OCI-LY7 (cell line): Measurements from ENCODE around the gene TRIM67. TPM values are rescaled to one million over a fixed set of nuclear protein-coding genes. Genes with fewer than 3 reads are reported as not detected.

Experiments used
- BruUV-seq: library from RNA; stranded (reverse); fragments of 400-500 nt; replicated peaks from 2 replicates; lab custom pipeline; 2021; lab: Mats Ljungman, UMichigan
- CTCF ChIA-PET: fragments of 300-600 bp; sonication (Branson Sonifier 250); formaldehyde crosslinking; loops from one replicate; lab custom pipeline; 2022; ENCODE audit warnings: antibody characterized with exemption; ENCODE audit not compliant: unreplicated experiment; lab: Charles Lee
- POLR2A ChIA-PET: fragments of 300-600 bp; sonication (Branson Sonifier 250); formaldehyde crosslinking; loops from one replicate; lab custom pipeline; 2022; ENCODE audit warnings: antibody characterized with exemption; lab: Charles Lee
- DNase-seq: peaks from one replicate; pipeline ENCODE4 v3.0.0-alpha.2; 2015; ENCODE audit warnings: low spot score
- H2AFZ ChIP-seq: fragments of 200-600 bp; sonication (generic), shearing (Covaris generic); 2 replicates; pipeline ENCODE4 v1.6.1; 2014; ENCODE audit warnings: mild to moderate bottlenecking, antibody characterized with exemption, low read length, moderate library complexity
- H3K27ac ChIP-seq: fragments of 200-600 bp; sonication (generic); 2 replicates; pipeline ENCODE4 v1.5.1; 2014; ENCODE audit warnings: mixed run types, low read depth, mild to moderate bottlenecking, moderate library complexity, low read length, inconsistent platforms; ENCODE audit not compliant: poor library complexity, severe bottlenecking
- H3K36me3 ChIP-seq: fragments of 200-600 bp; sonication (generic); 2 replicates; pipeline ENCODE4 v1.6.1; 2014; ENCODE audit warnings: mild to moderate bottlenecking, antibody characterized with exemption, low read length, moderate library complexity, mixed read lengths; ENCODE audit not compliant: insufficient read depth
- H3K4me1 ChIP-seq: fragments of 200-600 bp; sonication (generic); 2 replicates; pipeline ENCODE4 v1.5.1; 2014; ENCODE audit warnings: mild to moderate bottlenecking, low read length; ENCODE audit not compliant: insufficient read depth, poor library complexity, severe bottlenecking
- H3K4me2 ChIP-seq: fragments of 200-600 bp; sonication (generic); 2 replicates; pipeline ENCODE4 v1.6.1; 2014; ENCODE audit warnings: mild to moderate bottlenecking, low read length
- H3K4me3 ChIP-seq: fragments of 200-600 bp; sonication (generic); 2 replicates; pipeline ENCODE4 v1.5.1; 2014; ENCODE audit warnings: mild to moderate bottlenecking, low read depth, low read length; ENCODE audit not compliant: poor library complexity, severe bottlenecking
- H3K79me2 ChIP-seq: fragments of 200-600 bp; sonication (generic); 2 replicates; pipeline ENCODE4 v1.6.1; 2016; ENCODE audit warnings: low read depth, mild to moderate bottlenecking, low read length, moderate library complexity, mixed read lengths; ENCODE audit not compliant: insufficient read depth
- H3K9me2 ChIP-seq: fragments of 200-600 bp; sonication (generic); 2 replicates; pipeline ENCODE4 v1.6.1; 2016; ENCODE audit warnings: mild to moderate bottlenecking, low read length, mixed read lengths; ENCODE audit not compliant: insufficient read depth
- H3K9me3 ChIP-seq: fragments of 200-600 bp; sonication (generic); 2 replicates; pipeline ENCODE4 v1.6.1; 2014; ENCODE audit warnings: mild to moderate bottlenecking, mixed run types, low read length, mixed read lengths
- H4K20me1 ChIP-seq: fragments of 200-600 bp; sonication (generic); 2 replicates; pipeline ENCODE4 v1.6.1; 2014; ENCODE audit warnings: mild to moderate bottlenecking, antibody characterized with exemption, low read length, moderate library complexity, mixed read lengths; ENCODE audit not compliant: insufficient read depth
- CTCF ChIP-seq: fragments of 200-600 bp; sonication (generic); conservative IDR thresholded peaks from 2 replicates; pipeline ENCODE4 v1.5.1; 2014; ENCODE audit warnings: mild to moderate bottlenecking, antibody characterized with exemption, low read length, moderate library complexity, mixed read lengths
- EZH2phosphoT487 ChIP-seq: fragments of 200-600 bp; sonication (generic); IDR thresholded peaks from 2 replicates; pipeline ENCODE4 v1.6.1; 2018; ENCODE audit warnings: low read depth, borderline replicate concordance, mild to moderate bottlenecking, mixed run types, antibody characterized with exemption, low read length, moderate library complexity, mixed read lengths
- intact Hi-C: fragments of 100-400 bp; cut with micrococcal nuclease; formaldehyde crosslinking; loops from one replicate; pipeline ENCODE4 v1.10.0; 2022; ENCODE audit not compliant: unreplicated experiment
- total RNA-seq, 2 experiments: library from RNA; depleted of rRNA in 1 of 2; stranded (reverse); fragments of >200 nt in 1 of 2; shearing (Covaris generic) in 1 of 2; gene quantifications; 2 replicates each; pipeline ENCODE4 v1.2.3, GENCODE V29; 2014 to 2022

The TRIM67 gene
- total RNA-seq, 2 experiments from 2014 or later: 0.03 to 0.06 TPM

GRCh38 chr1:231216498-231216897 lies 54.6 kb downstream of the TRIM67 start:
- Histone ChIP-seq H3K4me2 (peak overlapping the region; percentile 78), H3K36me3 (no peaks in the 10 kb centered on the region)

GRCh38 chr1:231217056-231217455 lies 55.2 kb downstream of the TRIM67 start:
- ChIA-PET CTCF (no interaction called here), POLR2A (interaction anchor here (0.9 to 2.0 kb wide), 2 partner anchors 9 to 25 kb away, joined by 3 to 7 read pairs; no protein-coding TSS in a partner anchor)
- Histone ChIP-seq H2AFZ (no peak overlapping the region; the same call in 1 of the 2 replicates), H3K79me2 (no peaks in the 10 kb centered on the region), H3K4me2 (no peak overlapping the region), H3K27ac (no peak overlapping the region), H3K9me2 (no peaks in the 10 kb centered on the region), H3K9me3 (no peaks in the 10 kb centered on the region), H4K20me1 (no peaks in the 10 kb centered on the region), H3K36me3 (no peaks in the 10 kb centered on the region), H3K4me3 (no peak overlapping the region), H3K4me1 (peaks cover 26% of the 10 kb centered on the region)
- intact Hi-C loops: no loop called here
- TF ChIP-seq EZH2phosphoT487 (no peak), CTCF (no peak)
- no TSS peak for BruUV-seq
- DNase-seq: no peak

More at GRCh38 chr1:231216498-231216897, 54.6 kb downstream of the TRIM67 start:
- BruUV-seq: no TSS peak
- Histone ChIP-seq H3K4me3 (no peak overlapping the region), H3K79me2 (no peaks in the 10 kb centered on the region), H2AFZ (peak overlapping the region; percentile 93; the same call in 1 of the 2 replicates), H3K27ac (no peak overlapping the region), H3K4me1 (peaks cover 31% of the 10 kb centered on the region), H3K9me3 (no peaks in the 10 kb centered on the region), H4K20me1 (no peaks in the 10 kb centered on the region), H3K9me2 (no peaks in the 10 kb centered on the region)
- CTCF ChIA-PET: no interaction called here
- POLR2A ChIA-PET: interaction anchor here (2.0 kb wide), 1 partner anchor 26 kb away, joined by 7 read pairs; no protein-coding TSS in a partner anchor
- DNase-seq: peak; percentile 16
- TF ChIP-seq CTCF (no peak), EZH2phosphoT487 (no peak)
- intact Hi-C loops: no loop called here

GRCh38 chr1:231218078-231218477 lies 56.2 kb downstream of the TRIM67 start:
- H3K4me1 ChIP-seq: peaks cover 22% of the 10 kb centered on the region
- H3K4me3 ChIP-seq: no peak overlapping the region
- ChIA-PET CTCF (no interaction called here), POLR2A (interaction anchor here (0.8 to 1.1 kb wide), 2 partner anchors 19 to 239 kb away, joined by 3 to 4 read pairs; partner anchors contain the start of gene ARV1)
- no peak overlapping the region for H2AFZ ChIP-seq
- no peaks in the 10 kb centered on the region for H3K9me3 ChIP-seq
- no peak for DNase-seq
- H3K79me2 ChIP-seq: no peaks in the 10 kb centered on the region
- no peak overlapping the region for H3K4me2 ChIP-seq
- intact Hi-C loops: no loop called here
- H3K36me3 ChIP-seq: peaks cover 8% of the 10 kb centered on the region
- TF ChIP-seq CTCF: no peak
- no peak for TF ChIP-seq EZH2phosphoT487
- no peak overlapping the region for H3K27ac ChIP-seq
- H3K9me2 ChIP-seq: no peaks in the 10 kb centered on the region
- no TSS peak for BruUV-seq
- no peaks in the 10 kb centered on the region for H4K20me1 ChIP-seq
